ENCODE measurements around the gene CDCA7L.
"Not testable (repeated sequence)": the region's sequence is repeated elsewhere in the genome, so short reads cannot be mapped to it uniquely, and the experiment has no call there.

CDCA7L gene

DNA sequence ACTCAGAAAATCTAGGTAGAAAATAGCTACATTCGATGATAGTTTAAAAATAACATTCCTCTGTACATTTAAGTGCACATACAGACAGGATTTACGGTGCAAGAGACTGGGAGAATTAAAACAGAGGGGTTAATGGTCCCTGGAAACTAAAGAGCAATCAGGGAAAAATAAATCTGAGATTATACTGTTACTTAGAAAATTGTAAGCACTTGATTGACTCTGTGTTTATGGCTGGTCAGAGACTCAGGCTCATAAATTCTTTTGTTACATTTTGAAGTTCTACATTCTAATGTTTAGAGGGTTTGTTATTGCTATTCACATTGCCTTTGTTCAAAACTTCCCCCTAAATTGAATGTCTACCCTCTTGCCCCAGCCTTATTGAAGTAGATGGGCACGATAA is 54.4 kb downstream of the CDCA7L start:
- POLR2A ChIA-PET = no interaction called here
- TF ChIP-seq CTCF (IDR thresholded peaks at IDR 0.05; ENCODE audit: insufficient read depth, low read length, missing control alignments) = no peak
- CTCF ChIA-PET = no interaction called here
- H3K4me3 ChIP-seq (ENCODE audit: low read depth, low read length) = no peak overlapping the region
- no peak for DNase-seq (ENCODE audit: low read depth, low spot score)

DNA sequence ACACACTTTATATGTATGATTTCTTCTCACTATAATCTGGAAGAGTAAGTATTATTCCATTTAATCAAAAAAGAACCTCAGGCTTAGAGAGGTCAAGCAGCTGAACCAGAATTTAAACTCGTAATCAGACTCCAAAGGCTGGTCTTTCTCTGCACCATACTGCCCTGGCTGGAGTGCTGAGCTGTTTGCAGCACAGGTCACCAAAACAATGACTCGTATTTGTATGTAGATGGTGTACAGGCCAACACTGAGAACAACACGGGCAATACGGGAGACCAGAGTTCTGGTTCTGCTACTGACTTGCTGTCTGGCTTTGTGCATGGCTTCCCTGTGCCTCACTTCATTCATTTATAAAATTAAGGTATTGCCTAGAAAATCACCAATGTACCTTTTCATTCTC is 57.9 kb downstream of the CDCA7L start:
- no peak for DNase-seq (ENCODE audit: low read depth, low spot score)
- TF ChIP-seq CTCF (IDR thresholded peaks at IDR 0.05; ENCODE audit: insufficient read depth, low read length, missing control alignments) = no peak
- H3K4me3 ChIP-seq (ENCODE audit: low read depth, low read length) = no peak overlapping the region
- ChIA-PET CTCF (no interaction called here), POLR2A (no interaction called here)

DNA sequence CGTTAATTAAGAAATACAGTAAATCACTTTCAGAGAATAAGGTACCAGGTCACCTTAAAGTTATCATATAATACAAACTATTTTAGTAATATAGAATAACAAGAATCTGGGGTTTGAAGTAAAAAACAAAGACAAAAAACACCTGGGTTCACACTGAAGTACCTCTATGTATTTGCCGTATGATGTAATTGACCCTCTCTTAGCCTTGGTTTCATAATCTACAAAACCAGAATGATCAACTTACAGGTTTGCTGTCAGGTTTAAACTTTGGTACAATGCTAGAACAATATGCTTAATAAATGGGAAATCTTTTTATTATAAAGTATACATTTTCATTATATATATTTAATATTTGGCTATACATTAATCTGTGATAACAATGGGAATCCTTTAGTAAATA is 58.3 kb downstream of the CDCA7L start:
- ChIA-PET CTCF (no interaction called here), POLR2A (no interaction called here)
- no peak for DNase-seq (ENCODE audit: low read depth, low spot score)
- TF ChIP-seq CTCF (IDR thresholded peaks at IDR 0.05; ENCODE audit: insufficient read depth, low read length, missing control alignments) = no peak
- H3K4me3 ChIP-seq (ENCODE audit: low read depth, low read length) = no peak overlapping the region

- no peak for TF ChIP-seq CTCF (IDR thresholded peaks at IDR 0.05; ENCODE audit: insufficient read depth, low read length, missing control alignments)
- POLR2A ChIA-PET = no interaction called here
- no peak for DNase-seq (ENCODE audit: low read depth, low spot score)
- H3K4me3 ChIP-seq (ENCODE audit: low read depth, low read length) = no peak overlapping the region
- CTCF ChIA-PET = interaction anchor here (0.7 kb wide), 1 partner anchor 21 kb away, joined by 3 read pairs; no protein-coding TSS in a partner anchor
Observed at GRCh38 chr7:21886396-21886795, 59.3 kb downstream of the CDCA7L start.

DNA sequence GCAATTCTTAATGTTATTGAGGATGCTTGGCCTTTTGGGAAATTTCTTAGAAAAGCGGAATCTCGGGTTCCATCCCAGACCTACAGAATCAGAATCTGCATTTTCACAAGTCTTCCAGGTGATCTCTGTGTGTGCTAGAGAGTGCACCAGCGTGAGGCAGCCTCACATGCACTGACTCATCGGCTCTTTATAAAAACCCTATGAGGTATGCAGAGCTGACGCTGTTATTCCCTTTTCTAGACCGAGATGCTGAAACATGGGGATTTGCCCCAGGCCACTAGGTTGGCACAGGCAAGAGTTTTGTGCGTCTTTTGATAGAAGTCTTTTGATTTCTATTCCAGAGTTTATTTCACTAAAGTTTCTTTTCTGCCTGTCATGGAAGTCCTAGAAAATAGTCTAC is 61.2 kb downstream of the CDCA7L start:
- no peak for TF ChIP-seq CTCF (IDR thresholded peaks at IDR 0.05; ENCODE audit: insufficient read depth, low read length, missing control alignments)
- H3K4me3 ChIP-seq (ENCODE audit: low read depth, low read length) = no peak overlapping the region
- DNase-seq (ENCODE audit: low read depth, low spot score) = no peak
- POLR2A ChIA-PET = no interaction called here
- CTCF ChIA-PET = no interaction called here

- CTCF ChIA-PET; POLR2A ChIA-PET; DNase-seq (ENCODE audit: low read depth, low spot score); H3K4me3 ChIP-seq (ENCODE audit: low read depth, low read length): not testable (repeated sequence)
Observed at GRCh38 chr7:21883501-21883900, 62.2 kb downstream of the CDCA7L start.

- ChIA-PET CTCF (no interaction called here), POLR2A (no interaction called here)
- H3K4me3 ChIP-seq (ENCODE audit: low read depth, low read length) = no peak overlapping the region
- no peak for DNase-seq (ENCODE audit: low read depth, low spot score)
- no peak for TF ChIP-seq CTCF (IDR thresholded peaks at IDR 0.05; ENCODE audit: insufficient read depth, low read length, missing control alignments)
Observed at GRCh38 chr7:21883069-21883468, 62.6 kb downstream of the CDCA7L start.
